Measurements from ENCODE around the gene MLNR. TPM values are rescaled to one million over a fixed set of nuclear protein-coding genes. Genes with fewer than 3 reads are reported as not detected.

MLNR gene
- total RNA-seq, 1 donor from 2014 or later, result not detected

GRCh38 chr13:49213539-49213938, 6.6 kb upstream of the MLNR start:
- Mint-ChIP-seq H3K27ac (ENCODE audit: unreplicated experiment) (no peak overlapping the region), H3K36me3 (ENCODE audit: low read depth) (peaks cover 11% of the 10 kb centered on the region), H3K9me3 (ENCODE audit: low read depth) (no peaks in the 10 kb centered on the region), H3K4me1 (ENCODE audit: low read depth) (no peaks in the 10 kb centered on the region), H3K27me3 (ENCODE audit: low read depth) (peaks cover 11% of the 10 kb centered on the region), H3K4me3 (ENCODE audit: unreplicated experiment) (no peak overlapping the region)
- TF ChIP-seq CTCF (IDR thresholded peaks at IDR 0.05), result no peak
- DNase-seq (ENCODE audit: low spot score), result no peak

- Mint-ChIP-seq H3K9me3 (ENCODE audit: low read depth) (no peaks in the 10 kb centered on the region), H3K36me3 (ENCODE audit: low read depth) (peaks cover 11% of the 10 kb centered on the region), H3K4me1 (ENCODE audit: low read depth) (no peaks in the 10 kb centered on the region), H3K27ac (ENCODE audit: unreplicated experiment) (no peak overlapping the region), H3K4me3 (ENCODE audit: unreplicated experiment) (no peak overlapping the region), H3K27me3 (ENCODE audit: low read depth) (peaks cover 18% of the 10 kb centered on the region)
- TF ChIP-seq CTCF (IDR thresholded peaks at IDR 0.05), result no peak
- no peak for DNase-seq (ENCODE audit: low spot score)
Observed at GRCh38 chr13:49213997-49214916, 5.9 kb upstream of the MLNR start.

- Mint-ChIP-seq H3K27me3 (ENCODE audit: low read depth) (peaks cover 23% of the 10 kb centered on the region), H3K36me3 (ENCODE audit: low read depth) (peaks cover 9% of the 10 kb centered on the region), H3K4me1 (ENCODE audit: low read depth) (no peaks in the 10 kb centered on the region), H3K4me3 (ENCODE audit: unreplicated experiment) (no peak overlapping the region), H3K27ac (ENCODE audit: unreplicated experiment) (no peak overlapping the region), H3K9me3 (ENCODE audit: low read depth) (no peaks in the 10 kb centered on the region)
- TF ChIP-seq CTCF (IDR thresholded peaks at IDR 0.05), result peak; percentile 35
- DNase-seq (ENCODE audit: low spot score), result no peak
Observed at GRCh38 chr13:49214917-49215376, 5.2 kb upstream of the MLNR start.

- H3K9me3 Mint-ChIP-seq (ENCODE audit: low read depth), result no peaks in the 10 kb centered on the region
- peaks cover 26% of the 10 kb centered on the region for H3K27me3 Mint-ChIP-seq (ENCODE audit: low read depth)
- no peak overlapping the region for H3K27ac Mint-ChIP-seq (ENCODE audit: unreplicated experiment)
- H3K4me3 Mint-ChIP-seq (ENCODE audit: unreplicated experiment), result no peak overlapping the region
- no peak for DNase-seq (ENCODE audit: low spot score)
- no peaks in the 10 kb centered on the region for H3K4me1 Mint-ChIP-seq (ENCODE audit: low read depth)
- TF ChIP-seq CTCF (IDR thresholded peaks at IDR 0.05), result no peak
- peaks cover 8% of the 10 kb centered on the region for H3K36me3 Mint-ChIP-seq (ENCODE audit: low read depth)
Observed at GRCh38 chr13:49216334-49216733, 3.8 kb upstream of the MLNR start.

GRCh38 chr13:49217962-49218492, 2.1 kb upstream of the MLNR start:
- peaks cover 5% of the 10 kb centered on the region for H3K36me3 Mint-ChIP-seq (ENCODE audit: low read depth)
- peaks cover 43% of the 10 kb centered on the region for H3K27me3 Mint-ChIP-seq (ENCODE audit: low read depth)
- no peaks in the 10 kb centered on the region for H3K4me1 Mint-ChIP-seq (ENCODE audit: low read depth)
- H3K9me3 Mint-ChIP-seq (ENCODE audit: low read depth), result no peaks in the 10 kb centered on the region
- no peak for TF ChIP-seq CTCF (IDR thresholded peaks at IDR 0.05)
- no peak overlapping the region for H3K4me3 Mint-ChIP-seq (ENCODE audit: unreplicated experiment)
- no peak overlapping the region for H3K27ac Mint-ChIP-seq (ENCODE audit: unreplicated experiment)
- no peak for DNase-seq (ENCODE audit: low spot score)

Measured in chondrocyte (in vitro differentiated cells).